Erythroblast (primary cell): ENCODE results near the gene ARMS2.

Source experiments
- GATA1 ChIP-seq: IDR thresholded peaks from 2 replicates; pipeline ENCODE4 v1.6.1; 2011; ENCODE audit warnings: low read depth, mild to moderate bottlenecking, control low read depth, low read length, moderate library complexity
- POLR2A ChIP-seq: IDR thresholded peaks from 2 replicates; pipeline ENCODE4 v1.6.1; 2011; ENCODE audit warnings: mild to moderate bottlenecking, low read length

DNA sequence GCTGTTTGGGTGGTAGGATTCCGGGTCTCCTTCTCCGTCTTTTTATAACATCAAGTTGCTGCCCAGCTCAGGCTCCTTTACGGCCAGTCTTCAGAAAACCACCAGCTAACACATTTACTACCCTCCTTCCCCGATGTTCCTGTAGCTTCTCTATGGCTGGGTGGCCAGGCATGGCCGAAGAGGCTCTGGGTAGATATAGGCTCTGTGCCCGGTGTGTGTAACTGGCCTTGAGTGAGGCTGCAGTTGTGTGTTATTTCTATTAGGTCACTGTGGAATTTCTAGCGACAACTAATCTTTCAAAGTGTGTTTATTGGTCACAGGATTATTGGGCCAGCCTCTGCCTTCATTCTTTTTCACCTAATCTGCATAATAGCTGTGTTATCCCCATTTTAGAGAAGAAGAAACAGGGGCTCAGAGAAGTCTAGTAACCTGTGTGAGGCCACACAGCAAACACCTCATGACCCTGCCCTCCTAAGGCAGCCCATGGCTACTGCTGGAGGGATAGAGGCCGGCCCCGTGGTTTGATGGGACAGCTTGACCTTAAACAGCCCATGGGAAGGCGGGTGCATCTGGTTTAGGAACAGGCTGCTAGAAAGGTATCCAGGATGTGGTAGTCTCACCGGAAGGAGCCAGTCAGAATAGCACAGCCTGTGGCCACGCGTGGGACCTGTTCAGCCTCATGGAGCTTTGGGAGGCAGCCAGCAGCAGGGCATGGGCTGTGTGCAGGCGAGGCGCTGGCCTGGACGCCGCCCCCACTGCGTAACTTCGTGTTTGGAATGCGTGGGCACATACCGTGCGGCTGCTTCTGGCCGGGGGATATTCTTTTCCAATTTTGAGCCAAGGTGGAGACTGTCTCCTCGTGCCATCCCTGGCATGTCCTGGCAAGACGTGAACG is 36.6 kb downstream of the ARMS2 start:
- TF ChIP-seq POLR2A (no peak), GATA1 (no peak)
